Measurements from ENCODE around the gene TGM4. TPM values are rescaled to one million over a fixed set of nuclear protein-coding genes. Genes with fewer than 3 reads are reported as not detected.

The TGM4 gene
- total and polyA plus RNA-seq, 9 of the 15 experiments (the other 6 are each of a cell fraction or from before 2014, with no cell fraction given), result not detected

GRCh38 chr3:44915702-44916438 is 41.5 kb downstream of the TGM4 start:
- ChIA-PET CTCF (ENCODE audit: low intra/inter-chr PET ratio) (interaction anchor here (0.8 kb wide), 1 partner anchor 383 kb away, joined by 4 read pairs; no protein-coding TSS in a partner anchor), POLR2A (interaction anchor here (0.6 kb wide), 1 partner anchor 34 kb away, joined by 4 read pairs; no protein-coding TSS in a partner anchor)
- H3K9ac ChIP-seq (ENCODE audit: insufficient read depth in 1 of 2, low read depth in 2 of 2, low read length in 2 of 2), result no peak overlapping the region
- H3K4me1 ChIP-seq (replicated peaks in 1 of 2; ENCODE audit: control insufficient read depth in 2 of 2, insufficient read depth in 2 of 2, low read length in 2 of 2), result no peaks in the 10 kb centered on the region
- no peaks in the 10 kb centered on the region for H3K36me3 ChIP-seq (ENCODE audit: control insufficient read depth, insufficient read depth, low read length)
- peak; percentile 59 for ATAC-seq
- BruUV-seq (replicated peaks), result no TSS peak
- H3K4me3 ChIP-seq, result no peak overlapping the region
- FAIRE-seq, result no peak
- in situ Hi-C loops (cut with MboI), result no loop called here
- no peaks in the 10 kb centered on the region for H3K9me3 ChIP-seq (replicated peaks; ENCODE audit: control insufficient read depth, insufficient read depth, low read depth, low read length)
- H3K27me3 ChIP-seq (ENCODE audit: control insufficient read depth in 2 of 2, insufficient read depth in 2 of 2, low read length in 2 of 2), result no peaks in the 10 kb centered on the region
- no peaks in the 10 kb centered on the region for H4K20me1 ChIP-seq (replicated peaks; ENCODE audit: control insufficient read depth, insufficient read depth, low read length)
- intact Hi-C loops (cut with micrococcal nuclease), result loop anchor here (1.0 to 5.0 kb wide), 3 partner anchors 72 to 593 kb away; no protein-coding TSS in a partner anchor
- H3K9me1 ChIP-seq (ENCODE audit: control insufficient read depth, insufficient read depth, low read length), result no peaks in the 10 kb centered on the region
- H3K4me2 ChIP-seq (ENCODE audit: insufficient read depth, low read length), result no peak overlapping the region
- H3K27ac ChIP-seq (ENCODE audit: extremely low read depth, low read depth, low read length), result no peak overlapping the region
- H3K79me2 ChIP-seq (ENCODE audit: control insufficient read depth, insufficient read depth, low read length), result no peaks in the 10 kb centered on the region
- 51% methylated on average over 8 of the region's 8 CpGs for WGBS (ENCODE audit: insufficient coverage, low coverage, missing lambda C conversion rate)
- H2AFZ ChIP-seq (ENCODE audit: low read depth, low read length), result no peak overlapping the region
- DNase-seq (ENCODE audit: extremely low read depth in 1 of 4, low spot score in 3 of 4), result peak; percentile 28 to 57 (median 48)
- TF ChIP-seq, protein P1, sequence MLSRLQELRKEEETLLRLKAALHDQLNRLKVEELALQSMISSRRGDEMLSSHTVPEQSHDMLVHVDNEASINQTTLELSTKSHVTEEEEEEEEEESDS (CRISPR knock-in tag; IDR thresholded peaks at IDR 0.05), result no peak
- TF ChIP-seq ZNF384 (IDR thresholded peaks at IDR 0.05; ENCODE audit: low read depth, low read length) (no peak), CC2D1A (IDR thresholded peaks at IDR 0.05) (no peak), TRIM28 (IDR thresholded peaks at IDR 0.05) (no peak), SPI1 (IDR thresholded peaks at IDR 0.05; ENCODE audit: borderline replicate concordance, low read depth, low read length) (peak; percentile 50; the same call in 1 of the 2 replicates), MCM7 (IDR thresholded peaks at IDR 0.05) (no peak), DACH1 (IDR thresholded peaks at IDR 0.05; ENCODE audit: partially characterized antibody) (peak; percentile 22), FOXJ2 (tag; IDR thresholded peaks at IDR 0.05) (0 out of 2 replicates have a peak, but pooled peaks have one; percentile 43), RAD21 (CRISPR knock-in tag; conservative IDR thresholded peaks at IDR 0.05 in 1 of 2, IDR thresholded peaks at IDR 0.05 in 1 of 2) (0 out of 4 replicates have a peak, but pooled peaks of 1 of the 2 experiments have one; percentile 12), TARDBP (IDR thresholded peaks at IDR 0.05) (no peak), PHB2 (IDR thresholded peaks at IDR 0.05; ENCODE audit: low read depth) (no peak), RFX1 (IDR thresholded peaks at IDR 0.05) (peak; percentile 46), KDM4B (IDR thresholded peaks at IDR 0.05; ENCODE audit: borderline replicate concordance in 2 of 2, low read depth in 1 of 2) (no peak), CTCF (IDR thresholded peaks at IDR 0.05 in 2 of 3, conservative IDR thresholded peaks at IDR 0.05 in 1 of 3; ENCODE audit: insufficient read depth in 2 of 3, low read depth in 1 of 3, low read length in 3 of 3) (peak; percentile 30 to 36 (median 30); a peak in 3 of 6 replicates), RHOXF2B (CRISPR knock-in tag; conservative IDR thresholded peaks at IDR 0.05) (no peak), FOXJ3 (CRISPR knock-in tag; IDR thresholded peaks at IDR 0.05) (peak; percentile 71)
- TF ChIP-seq, protein P2, sequence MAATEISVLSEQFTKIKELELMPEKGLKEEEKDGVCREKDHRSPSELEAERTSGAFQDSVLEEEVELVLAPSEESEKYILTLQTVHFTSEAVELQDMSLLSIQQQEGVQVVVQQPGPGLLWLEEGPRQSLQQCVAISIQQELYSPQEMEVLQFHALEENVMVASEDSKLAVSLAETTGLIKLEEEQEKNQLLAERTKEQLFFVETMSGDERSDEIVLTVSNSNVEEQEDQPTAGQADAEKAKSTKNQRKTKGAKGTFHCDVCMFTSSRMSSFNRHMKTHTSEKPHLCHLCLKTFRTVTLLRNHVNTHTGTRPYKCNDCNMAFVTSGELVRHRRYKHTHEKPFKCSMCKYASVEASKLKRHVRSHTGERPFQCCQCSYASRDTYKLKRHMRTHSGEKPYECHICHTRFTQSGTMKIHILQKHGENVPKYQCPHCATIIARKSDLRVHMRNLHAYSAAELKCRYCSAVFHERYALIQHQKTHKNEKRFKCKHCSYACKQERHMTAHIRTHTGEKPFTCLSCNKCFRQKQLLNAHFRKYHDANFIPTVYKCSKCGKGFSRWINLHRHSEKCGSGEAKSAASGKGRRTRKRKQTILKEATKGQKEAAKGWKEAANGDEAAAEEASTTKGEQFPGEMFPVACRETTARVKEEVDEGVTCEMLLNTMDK (IDR thresholded peaks at IDR 0.05; ENCODE audit: borderline replicate concordance, insufficient read depth, low read depth, low read length, poor library complexity, severe bottlenecking), result peak; percentile 14
- TF ChIP-seq, protein P3, sequence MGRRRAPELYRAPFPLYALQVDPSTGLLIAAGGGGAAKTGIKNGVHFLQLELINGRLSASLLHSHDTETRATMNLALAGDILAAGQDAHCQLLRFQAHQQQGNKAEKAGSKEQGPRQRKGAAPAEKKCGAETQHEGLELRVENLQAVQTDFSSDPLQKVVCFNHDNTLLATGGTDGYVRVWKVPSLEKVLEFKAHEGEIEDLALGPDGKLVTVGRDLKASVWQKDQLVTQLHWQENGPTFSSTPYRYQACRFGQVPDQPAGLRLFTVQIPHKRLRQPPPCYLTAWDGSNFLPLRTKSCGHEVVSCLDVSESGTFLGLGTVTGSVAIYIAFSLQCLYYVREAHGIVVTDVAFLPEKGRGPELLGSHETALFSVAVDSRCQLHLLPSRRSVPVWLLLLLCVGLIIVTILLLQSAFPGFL (CRISPR knock-in tag; IDR thresholded peaks at IDR 0.05), result no peak
